Erythroblast (primary cell): Measurements from ENCODE around the gene KRT14.

Source experiments
- GATA1 ChIP-seq: IDR thresholded peaks from 2 replicates; pipeline ENCODE4 v1.6.1; 2011; ENCODE audit warnings: low read depth, mild to moderate bottlenecking, control low read depth, low read length, moderate library complexity
- POLR2A ChIP-seq: IDR thresholded peaks from 2 replicates; pipeline ENCODE4 v1.6.1; 2011; ENCODE audit warnings: mild to moderate bottlenecking, low read length

DNA sequence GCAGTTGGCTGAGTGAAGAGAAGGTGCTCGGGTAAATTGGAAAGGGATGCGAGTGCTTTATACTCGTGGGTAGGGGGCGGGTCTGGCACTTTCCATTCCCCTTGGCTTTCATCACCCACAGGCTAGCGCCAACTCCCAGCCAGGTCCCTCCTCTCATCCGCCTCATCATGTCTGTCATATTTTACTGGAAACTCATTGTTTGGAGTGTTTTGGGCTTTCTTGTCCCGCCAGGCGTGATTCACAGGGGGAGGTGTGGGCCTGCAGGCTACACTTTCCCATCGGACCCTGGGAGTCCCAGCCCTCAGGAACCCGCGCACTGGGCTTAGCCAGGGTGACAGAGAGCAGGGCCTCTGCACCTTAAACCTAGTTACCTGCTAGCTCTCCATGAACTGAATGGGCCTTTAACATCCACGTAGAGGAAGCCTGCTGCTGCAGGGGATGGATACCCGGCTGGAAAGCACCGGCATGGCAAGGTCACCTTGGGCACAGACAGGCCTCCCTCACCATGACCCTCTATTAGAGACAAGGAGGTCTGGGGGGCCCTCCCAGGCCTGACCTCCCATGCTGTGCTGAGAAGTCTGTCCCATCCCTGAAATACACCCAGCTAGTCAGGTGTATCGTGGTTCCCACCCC is at the start of gene KRT14:
- no peak for TF ChIP-seq POLR2A
- no peak for TF ChIP-seq GATA1
